Retinal pigment epithelial cell (primary cell): ENCODE measurements around the gene KRTAP9-7.
"Not testable (repeated sequence)": the region's sequence is repeated elsewhere in the genome, so short reads cannot be mapped to it uniquely, and the experiment has no call there.

ENCODE experiments used
- DNase-seq: peaks from one replicate; pipeline ENCODE4 v3.0.0-alpha.2; 2010; ENCODE audit warnings: low read depth
- H3K4me3 ChIP-seq: 2 replicates; pipeline ENCODE4 v1.5.1; 2011; ENCODE audit warnings: mild to moderate bottlenecking, low read length, control low read depth, moderate library complexity
- CTCF ChIP-seq: conservative IDR thresholded peaks from 2 replicates; pipeline ENCODE4 v1.5.1; 2011; ENCODE audit warnings: low read depth, low read length, control low read depth, inconsistent platforms

Gene KRTAP9-7

GRCh38 chr17:41265078-41265477 lies 10.4 kb upstream of the KRTAP9-7 start, which contains the start of gene KRTAP9-6:
Gene KRTAP9-6 (plus strand): TSS chr17:41265378. CDS start chr17:41265378, 0 bp downstream.
- DNase-seq, result no peak
- TF ChIP-seq CTCF, result no peak
- H3K4me3 ChIP-seq, result no peak within 1 kb of the TSS

GRCh38 chr17:41267711-41268110 lies 7.8 kb upstream of the KRTAP9-7 start:
- H3K4me3 ChIP-seq, result no peak overlapping the region
- no peak for DNase-seq
- no peak for TF ChIP-seq CTCF

GRCh38 chr17:41271323-41271722 lies 4.2 kb upstream of the KRTAP9-7 start:
- DNase-seq, H3K4me3 ChIP-seq: not testable (repeated sequence)

- no peak for TF ChIP-seq CTCF
- DNase-seq, result no peak
Measured at GRCh38 chr17:41271858-41272257, 3.6 kb upstream of the KRTAP9-7 start.

GRCh38 chr17:41278176-41278955 lies 2.9 kb downstream of the KRTAP9-7 start:
- TF ChIP-seq CTCF, result no peak
- no peak for DNase-seq

More at GRCh38 chr17:41271858-41272257, 3.6 kb upstream of the KRTAP9-7 start:
- H3K4me3 ChIP-seq, result no peak overlapping the region

GRCh38 chr17:41284043-41284442 lies 8.5 kb downstream of the KRTAP9-7 start:
- DNase-seq, result peak; percentile 7
- no peak overlapping the region for H3K4me3 ChIP-seq
- no peak for TF ChIP-seq CTCF

More at GRCh38 chr17:41278176-41278955, 2.9 kb downstream of the KRTAP9-7 start:
- H3K4me3 ChIP-seq, result no peak overlapping the region

- TF ChIP-seq CTCF, result no peak
Measured at GRCh38 chr17:41284546-41284945, 9.0 kb downstream of the KRTAP9-7 start.

More at GRCh38 chr17:41284546-41284945, 9.0 kb downstream of the KRTAP9-7 start:
- no peak for DNase-seq
- H3K4me3 ChIP-seq, result no peak overlapping the region
